K562 (cell line): ENCODE data around the gene FOXD3. TPM values are rescaled to one million over a fixed set of nuclear protein-coding genes. Genes with fewer than 3 reads are reported as not detected.

Source experiments
- MGA ChIP-seq: fragments of 450-650 bp; IDR thresholded peaks from 2 replicates; pipeline ENCODE4 v1.6.1; 2016; ENCODE audit warnings: mild to moderate bottlenecking, moderate library complexity
- NFIC ChIP-seq: fragments of 450-650 bp; IDR thresholded peaks from 2 replicates; pipeline ENCODE4 v1.6.1; 2017; ENCODE audit warnings: mild to moderate bottlenecking, inconsistent platforms
- PHB2 ChIP-seq: fragments of 450-650 bp; IDR thresholded peaks from 2 replicates; pipeline ENCODE4 v1.6.1; 2017; ENCODE audit warnings: low read depth
- YY1 ChIP-seq, 3 experiments: IDR thresholded peaks; 2 replicates each; pipeline ENCODE4 v1.6.1; 2011; ENCODE audit warnings: low read length in 2 of 3, mild to moderate bottlenecking in 2 of 3, moderate library complexity in 2 of 3, borderline replicate concordance in 1 of 3, control low read depth in 1 of 3, low read depth in 1 of 3; ENCODE audit not compliant: insufficient read depth in 3 of 3, insufficient replicate concordance in 2 of 3, control insufficient read depth in 1 of 3, insufficient read length in 1 of 3; ENCODE audit errors: extremely low read depth in 1 of 3
- polyA plus RNA-seq, 8 experiments: library from polyadenylated mRNA; depleted of rRNA in 4 of 8; stranded (reverse) in 5 of 8; unstranded in 3 of 8; fragments of >200 nt; fragmentation: Nextera tagmentation in 2 of 8; fragmentation: Illumina TruSeq in 1 of 8; extraction: Ambion mirVana in 2 of 8; extraction: Trizol in 1 of 8; gene quantifications; 2 replicates each; pipeline versions ENCODE4 v1.2.1 to v1.2.3, GENCODE V29; 2011 to 2014; ENCODE audit warnings: inconsistent platforms in 1 of 8, missing spikeins in 1 of 8
- total RNA-seq, 7 experiments: library from RNA; depleted of rRNA in 6 of 7; stranded (reverse); fragments of >200 nt in 6 of 7; fragmentation: Illumina TruSeq in 2 of 7; extraction: Trizol in 2 of 7; gene quantifications; 2 replicates each; pipeline versions ENCODE4 v1.2.1 to v1.2.3, GENCODE V29; 2011 to 2021; ENCODE audit warnings: low replicate concordance in 1 of 7
- TF ChIP-seq, protein P1 (sequence below): conservative IDR thresholded peaks from 2 replicates; pipeline ENCODE4 v1.6.1; 2011; ENCODE audit warnings: low read depth, mild to moderate bottlenecking, low read length; ENCODE audit not compliant: control insufficient read depth
- TF ChIP-seq, protein P2 (sequence below): sonication (generic); formaldehyde crosslinking; IDR thresholded peaks from 2 replicates; pipeline ENCODE4 v1.8.1; 2023; ENCODE audit warnings: mild to moderate bottlenecking, missing genetic modification reagents

FOXD3 gene
- total and polyA plus RNA-seq, 9 of the 15 experiments (the other 6 are each of a cell fraction or from before 2014, with no cell fraction given): 0.06 to 0.45 (median 0.10) TPM; not detected in 2

DNA sequence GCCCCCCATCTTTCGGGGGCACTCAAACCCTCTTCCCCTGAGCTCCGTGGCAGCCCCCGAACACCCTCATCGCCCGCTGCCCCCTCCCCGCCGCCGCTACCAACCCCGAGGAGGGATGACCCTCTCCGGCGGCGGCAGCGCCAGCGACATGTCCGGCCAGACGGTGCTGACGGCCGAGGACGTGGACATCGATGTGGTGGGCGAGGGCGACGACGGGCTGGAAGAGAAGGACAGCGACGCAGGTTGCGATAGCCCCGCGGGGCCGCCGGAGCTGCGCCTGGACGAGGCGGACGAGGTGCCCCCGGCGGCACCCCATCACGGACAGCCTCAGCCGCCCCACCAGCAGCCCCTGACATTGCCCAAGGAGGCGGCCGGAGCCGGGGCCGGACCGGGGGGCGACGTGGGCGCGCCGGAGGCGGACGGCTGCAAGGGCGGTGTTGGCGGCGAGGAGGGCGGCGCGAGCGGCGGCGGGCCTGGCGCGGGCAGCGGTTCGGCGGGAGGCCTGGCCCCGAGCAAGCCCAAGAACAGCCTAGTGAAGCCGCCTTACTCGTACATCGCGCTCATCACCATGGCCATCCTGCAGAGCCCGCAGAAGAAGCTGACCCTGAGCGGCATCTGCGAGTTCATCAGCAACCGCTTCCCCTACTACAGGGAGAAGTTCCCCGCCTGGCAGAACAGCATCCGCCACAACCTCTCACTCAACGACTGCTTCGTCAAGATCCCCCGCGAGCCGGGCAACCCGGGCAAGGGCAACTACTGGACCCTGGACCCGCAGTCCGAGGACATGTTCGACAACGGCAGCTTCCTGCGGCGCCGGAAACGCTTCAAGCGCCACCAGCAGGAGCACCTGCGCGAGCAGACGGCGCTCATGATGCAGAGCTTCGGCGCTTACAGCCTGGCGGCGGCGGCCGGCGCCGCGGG is 837 bp downstream of the FOXD3 start (continued):
- peak; percentile 62 for TF ChIP-seq MGA
- TF ChIP-seq PHB2: no peak
- TF ChIP-seq YY1 (IDR thresholded peaks at IDR 0.05; ENCODE audit: borderline replicate concordance in 1 of 3, control insufficient read depth in 1 of 3, extremely low read depth in 1 of 3, insufficient read depth in 3 of 3, insufficient read length in 1 of 3, insufficient replicate concordance in 2 of 3, low read depth in 1 of 3, low read length in 2 of 3): peak in 1 of 3 experiments; percentile 50
- TF ChIP-seq, protein P1, sequence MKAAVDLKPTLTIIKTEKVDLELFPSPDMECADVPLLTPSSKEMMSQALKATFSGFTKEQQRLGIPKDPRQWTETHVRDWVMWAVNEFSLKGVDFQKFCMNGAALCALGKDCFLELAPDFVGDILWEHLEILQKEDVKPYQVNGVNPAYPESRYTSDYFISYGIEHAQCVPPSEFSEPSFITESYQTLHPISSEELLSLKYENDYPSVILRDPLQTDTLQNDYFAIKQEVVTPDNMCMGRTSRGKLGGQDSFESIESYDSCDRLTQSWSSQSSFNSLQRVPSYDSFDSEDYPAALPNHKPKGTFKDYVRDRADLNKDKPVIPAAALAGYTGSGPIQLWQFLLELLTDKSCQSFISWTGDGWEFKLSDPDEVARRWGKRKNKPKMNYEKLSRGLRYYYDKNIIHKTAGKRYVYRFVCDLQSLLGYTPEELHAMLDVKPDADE: 0 out of 2 replicates have a peak, but pooled peaks have one; percentile 40
- TF ChIP-seq NFIC: peak; percentile 23; the same call in 1 of the 2 replicates
- TF ChIP-seq, protein P2, sequence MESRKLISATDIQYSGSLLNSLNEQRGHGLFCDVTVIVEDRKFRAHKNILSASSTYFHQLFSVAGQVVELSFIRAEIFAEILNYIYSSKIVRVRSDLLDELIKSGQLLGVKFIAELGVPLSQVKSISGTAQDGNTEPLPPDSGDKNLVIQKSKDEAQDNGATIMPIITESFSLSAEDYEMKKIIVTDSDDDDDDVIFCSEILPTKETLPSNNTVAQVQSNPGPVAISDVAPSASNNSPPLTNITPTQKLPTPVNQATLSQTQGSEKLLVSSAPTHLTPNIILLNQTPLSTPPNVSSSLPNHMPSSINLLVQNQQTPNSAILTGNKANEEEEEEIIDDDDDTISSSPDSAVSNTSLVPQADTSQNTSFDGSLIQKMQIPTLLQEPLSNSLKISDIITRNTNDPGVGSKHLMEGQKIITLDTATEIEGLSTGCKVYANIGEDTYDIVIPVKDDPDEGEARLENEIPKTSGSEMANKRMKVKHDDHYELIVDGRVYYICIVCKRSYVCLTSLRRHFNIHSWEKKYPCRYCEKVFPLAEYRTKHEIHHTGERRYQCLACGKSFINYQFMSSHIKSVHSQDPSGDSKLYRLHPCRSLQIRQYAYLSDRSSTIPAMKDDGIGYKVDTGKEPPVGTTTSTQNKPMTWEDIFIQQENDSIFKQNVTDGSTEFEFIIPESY (CRISPR knock-in tag): peak; percentile 89
